ENCODE measurements around the gene SDCBP2. TPM values are rescaled to one million over a fixed set of nuclear protein-coding genes. Genes with fewer than 3 reads are reported as not detected.

SDCBP2 gene
- total RNA-seq, 1 donor from 2014 or later: not detected

GRCh38 chr20:1324598-1325172 lies 4.3 kb downstream of the SDCBP2 start:
- no peaks in the 10 kb centered on the region for H3K9me3 ChIP-seq
- H3K36me3 ChIP-seq: no peaks in the 10 kb centered on the region
- H3K27me3 ChIP-seq: no peaks in the 10 kb centered on the region
- peak overlapping the region; percentile 88 for H3K4me3 ChIP-seq
- no peak for TF ChIP-seq CTCF (IDR thresholded peaks at IDR 0.05)
- peaks cover 0 to 33% of the 10 kb centered on the region in 2 donors for H3K4me1 ChIP-seq
- peak in 1 of 2 donors; percentile 79 for DNase-seq (ENCODE audit: low spot score in 2 of 2)
- intact Hi-C loops (cut with DNase I): loop anchor here (1.0 to 10.0 kb wide), 9 partner anchors 48 to 780 kb away; partner anchors contain the start of genes CSNK2A1, FAM110A, FKBP1A and NSFL1C
- peak overlapping the region; percentile 98 to 99 for H3K27ac ChIP-seq

- Histone ChIP-seq H3K27me3 (no peaks in the 10 kb centered on the region), H3K27ac (peak overlapping the region; percentile 63 to 99), H3K4me3 (peak overlapping the region in 1 of 2 donors; percentile 88), H3K36me3 (no peaks in the 10 kb centered on the region), H3K4me1 (peaks cover 0 to 33% of the 10 kb centered on the region in 2 donors), H3K9me3 (no peaks in the 10 kb centered on the region)
- intact Hi-C loops (cut with DNase I): loop anchor here (5.0 to 10.0 kb wide), 4 partner anchors 491 to 779 kb away; partner anchors contain the start of genes CSNK2A1, SIRPA and STK35
- DNase-seq (ENCODE audit: low spot score in 2 of 2): peak in 1 of 2 donors; percentile 59
- no peak for TF ChIP-seq CTCF (IDR thresholded peaks at IDR 0.05)
These were observed 4.9 kb downstream of the SDCBP2 start for GRCh38 chr20:1323830-1324597.

GRCh38 chr20:1323256-1323655 lies 5.7 kb downstream of the SDCBP2 start:
- H3K27ac ChIP-seq: peak overlapping the region; percentile 63 to 99
- H3K36me3 ChIP-seq: no peaks in the 10 kb centered on the region

GRCh38 chr20:1322511-1323245 lies 6.3 kb downstream of the SDCBP2 start:
- H3K9me3 ChIP-seq: no peaks in the 10 kb centered on the region
- intact Hi-C loops (cut with DNase I): loop anchor here (5.0 to 10.0 kb wide), 4 partner anchors 492 to 780 kb away; partner anchors contain the start of genes CSNK2A1, SIRPA and STK35
- no peak for TF ChIP-seq CTCF (IDR thresholded peaks at IDR 0.05)
- peak in 1 of 2 donors; percentile 81 for DNase-seq (ENCODE audit: low spot score in 2 of 2)
- no peak overlapping the region for H3K4me3 ChIP-seq
- peak overlapping the region; percentile 63 to 99 for H3K27ac ChIP-seq
- peaks cover 0 to 25% of the 10 kb centered on the region in 2 donors for H3K4me1 ChIP-seq
- no peaks in the 10 kb centered on the region for H3K36me3 ChIP-seq
- H3K27me3 ChIP-seq: no peaks in the 10 kb centered on the region

More at GRCh38 chr20:1323256-1323655, 5.7 kb downstream of the SDCBP2 start:
- peaks cover 0 to 30% of the 10 kb centered on the region in 2 donors for H3K4me1 ChIP-seq
- H3K4me3 ChIP-seq: no peak overlapping the region
- intact Hi-C loops (cut with DNase I): loop anchor here (5.0 to 10.0 kb wide), 4 partner anchors 492 to 779 kb away; partner anchors contain the start of genes CSNK2A1, SIRPA and STK35
- H3K9me3 ChIP-seq: no peaks in the 10 kb centered on the region
- TF ChIP-seq CTCF (IDR thresholded peaks at IDR 0.05): no peak
- peak in 1 of 2 donors; percentile 60 for DNase-seq (ENCODE audit: low spot score in 2 of 2)
- no peaks in the 10 kb centered on the region for H3K27me3 ChIP-seq

GRCh38 chr20:1321654-1321939 lies 7.3 kb downstream of the SDCBP2 start:
- no peak for TF ChIP-seq CTCF (IDR thresholded peaks at IDR 0.05)
- intact Hi-C loops (cut with DNase I): loop anchor here (5.0 to 10.0 kb wide), 4 partner anchors 493 to 781 kb away; partner anchors contain the start of genes CSNK2A1, SIRPA and STK35
- Histone ChIP-seq H3K4me1 (peaks cover 0 to 15% of the 10 kb centered on the region in 2 donors), H3K27ac (no peak overlapping the region), H3K4me3 (no peak overlapping the region), H3K27me3 (no peaks in the 10 kb centered on the region), H3K36me3 (no peaks in the 10 kb centered on the region), H3K9me3 (no peaks in the 10 kb centered on the region)
- DNase-seq (ENCODE audit: low spot score in 2 of 2): no peak

All from ascending aorta (tissue), 2 donors.